IMR-90 (cell line): ENCODE measurements around the gene MCF2L. TPM values are rescaled to one million over a fixed set of nuclear protein-coding genes. Genes with fewer than 3 reads are reported as not detected.

Experiments
- ATAC-seq: fragments of 200-7000 bp; cut with Tn5 transposase; 2 replicates; pipeline ENCODE4 v1.9.1; 2020; ENCODE audit warnings: low read depth, mild to moderate bottlenecking, moderate library complexity
- BruUV-seq: library from RNA; stranded (reverse); fragments of 400-500 nt; replicated peaks from 2 replicates; lab custom pipeline; 2021; lab: Mats Ljungman, UMichigan
- CTCF ChIA-PET: fragments of 300-600 bp; formaldehyde crosslinking; extraction: SDS; loops from one replicate; lab custom pipeline; 2021; ENCODE audit warnings: antibody characterized with exemption; lab: Yijun Ruan, JAX
- POLR2A ChIA-PET: fragments of 300-600 bp; sonication (Branson Sonifier 250); formaldehyde crosslinking; loops from one replicate; lab custom pipeline; 2022; ENCODE audit warnings: antibody characterized with exemption; ENCODE audit not compliant: unreplicated experiment; lab: Charles Lee
- DNase-seq: peaks from one replicate; pipeline ENCODE4 v3.0.0; 2013
- H2AFZ ChIP-seq: replicated peaks from 2 replicates; pipeline ENCODE3; 2013; ENCODE audit warnings: low read length, mild to moderate bottlenecking; ENCODE audit not compliant: poor library complexity
- H2AK5ac ChIP-seq: 2 replicates; pipeline ENCODE4 v1.6.1; 2013; ENCODE audit warnings: low read depth, low read length, inconsistent platforms
- H2AK9ac ChIP-seq: replicated peaks from 2 replicates; pipeline ENCODE3; 2013; ENCODE audit warnings: mild to moderate bottlenecking, low read depth, low read length, moderate library complexity; ENCODE audit not compliant: poor library complexity
- H2BK120ac ChIP-seq: 2 replicates; pipeline ENCODE4 v1.6.1; 2013; ENCODE audit warnings: low read depth, low read length, inconsistent platforms
- H2BK15ac ChIP-seq: 3 replicates; pipeline ENCODE4 v1.6.1; 2013; ENCODE audit warnings: low read depth, low read length, inconsistent platforms
- H2BK20ac ChIP-seq: 2 replicates; pipeline ENCODE4 v1.6.1; 2013; ENCODE audit warnings: low read depth, mild to moderate bottlenecking, inconsistent platforms, low read length, moderate library complexity
- H2BK5ac ChIP-seq: 2 replicates; pipeline ENCODE4 v1.6.1; 2013; ENCODE audit warnings: mild to moderate bottlenecking, low read depth, low read length, inconsistent platforms; ENCODE audit not compliant: poor library complexity, severe bottlenecking
- H3K14ac ChIP-seq: replicated peaks from 2 replicates; pipeline ENCODE4 v1.6.1; 2013; ENCODE audit warnings: low read depth, low read length, inconsistent platforms
- H3K18ac ChIP-seq: 2 replicates; pipeline ENCODE4 v1.6.1; 2013; ENCODE audit warnings: low read depth, low read length, control low read depth
- H3K23ac ChIP-seq: 2 replicates; pipeline ENCODE4 v1.6.1; 2013; ENCODE audit warnings: low read depth, low read length, inconsistent platforms
- H3K27ac ChIP-seq: 2 replicates; pipeline ENCODE4 v1.5.1; 2013; ENCODE audit warnings: mild to moderate bottlenecking, control low read depth, low read length; ENCODE audit not compliant: insufficient read depth
- H3K27me3 ChIP-seq: 2 replicates; pipeline ENCODE4 v1.6.1; 2013; ENCODE audit warnings: low read length; ENCODE audit not compliant: control insufficient read depth, insufficient read depth
- H3K36me3 ChIP-seq: 2 replicates; pipeline ENCODE4 v1.6.1; 2013; ENCODE audit warnings: low read length, mixed read lengths; ENCODE audit not compliant: control insufficient read depth, insufficient read depth
- H3K4ac ChIP-seq: 2 replicates; pipeline ENCODE4 v1.6.1; 2013; ENCODE audit warnings: low read depth, low read length, inconsistent platforms
- H3K4me1 ChIP-seq: 2 replicates; pipeline ENCODE4 v1.6.1; 2013; ENCODE audit warnings: low read length, mixed read lengths; ENCODE audit not compliant: control insufficient read depth, insufficient read depth
- H3K4me2 ChIP-seq: 2 replicates; pipeline ENCODE4 v1.6.1; 2013; ENCODE audit warnings: low read depth, mild to moderate bottlenecking, control low read depth, low read length, moderate library complexity
- H3K4me3 ChIP-seq: 2 replicates; pipeline ENCODE4 v1.5.1; 2013; ENCODE audit warnings: low read depth, mild to moderate bottlenecking, control low read depth, low read length, moderate library complexity; ENCODE audit not compliant: insufficient read depth
- H3K56ac ChIP-seq: 2 replicates; pipeline ENCODE4 v1.6.1; 2013; ENCODE audit warnings: low read length, inconsistent platforms; ENCODE audit not compliant: insufficient read depth; ENCODE audit errors: extremely low read depth
- H3K79me1 ChIP-seq, 2 experiments: 2 replicates each; pipeline ENCODE4 v1.6.1; 2013; ENCODE audit warnings: low read length in 2 of 2, inconsistent platforms in 1 of 2, low read depth in 1 of 2
- H3K9ac ChIP-seq: 2 replicates; pipeline ENCODE4 v1.6.1; 2013; ENCODE audit warnings: low read depth, low read length, control low read depth
- H3K9me1 ChIP-seq: 2 replicates; pipeline ENCODE4 v1.6.1; 2013; ENCODE audit warnings: low read length, inconsistent platforms; ENCODE audit not compliant: insufficient read depth
- H3K9me3 ChIP-seq: 2 replicates; pipeline ENCODE4 v1.6.1; 2013; ENCODE audit warnings: low read length; ENCODE audit not compliant: control insufficient read depth, insufficient read depth
- H4K20me1 ChIP-seq: 2 replicates; pipeline ENCODE4 v1.6.1; 2013; ENCODE audit warnings: low read length, inconsistent platforms; ENCODE audit not compliant: insufficient read depth
- H4K5ac ChIP-seq: 2 replicates; pipeline ENCODE4 v1.6.1; 2013; ENCODE audit warnings: mild to moderate bottlenecking, low read depth, low read length, control low read depth
- H4K8ac ChIP-seq, 2 experiments: 2 replicates each; pipeline ENCODE4 v1.6.1; 2013; ENCODE audit warnings: low read depth in 2 of 2, low read length in 2 of 2, control low read depth in 1 of 2, inconsistent platforms in 1 of 2
- H4K91ac ChIP-seq: 2 replicates; pipeline ENCODE4 v1.6.1; 2013; ENCODE audit warnings: low read depth, low read length, inconsistent platforms; ENCODE audit not compliant: insufficient read depth
- BHLHE40 ChIP-seq: fragments of 150-350 bp; IDR thresholded peaks from 2 replicates; pipeline ENCODE4 v1.6.1; 2016; ENCODE audit warnings: mild to moderate bottlenecking, low read depth, low read length
- CEBPB ChIP-seq: IDR thresholded peaks from 2 replicates; pipeline ENCODE4 v1.6.1; 2012; ENCODE audit warnings: low read depth, low read length, improper control_type of control experiment
- CHD1 ChIP-seq: IDR thresholded peaks from 2 replicates; pipeline ENCODE4 v1.6.1; 2012; ENCODE audit warnings: low read depth, low read length, improper control_type of control experiment
- FOS ChIP-seq: fragments of 150-350 bp; IDR thresholded peaks from 2 replicates; pipeline ENCODE4 v1.6.1; 2016; ENCODE audit warnings: low read depth, low read length
- MAFK ChIP-seq: IDR thresholded peaks from 2 replicates; pipeline ENCODE4 v1.6.1; 2012; ENCODE audit warnings: low read depth, low read length, improper control_type of control experiment
- MAZ ChIP-seq: IDR thresholded peaks from 2 replicates; pipeline ENCODE4 v1.6.1; 2012; ENCODE audit warnings: low read depth, mild to moderate bottlenecking, low read length, improper control_type of control experiment, moderate library complexity, borderline replicate concordance
- MXI1 ChIP-seq: IDR thresholded peaks from 2 replicates; pipeline ENCODE4 v1.6.1; 2012; ENCODE audit warnings: low read depth, mild to moderate bottlenecking, low read length, moderate library complexity, borderline replicate concordance
- NFE2L2 ChIP-seq: fragments of 150-350 bp; IDR thresholded peaks from 2 replicates; pipeline ENCODE4 v1.6.1; 2016; ENCODE audit warnings: low read depth, mild to moderate bottlenecking, low read length
- POLR2A ChIP-seq: IDR thresholded peaks from 2 replicates; pipeline ENCODE4 v1.6.1; 2012; ENCODE audit warnings: mild to moderate bottlenecking, low read depth, low read length
- RAD21 ChIP-seq: IDR thresholded peaks from 2 replicates; pipeline ENCODE4 v1.6.1; 2012; ENCODE audit warnings: low read length, improper control_type of control experiment
- RCOR1 ChIP-seq: IDR thresholded peaks from 2 replicates; pipeline ENCODE4 v1.6.1; 2012; ENCODE audit warnings: mild to moderate bottlenecking, low read length, improper control_type of control experiment; ENCODE audit not compliant: insufficient replicate concordance
- RFX5 ChIP-seq: IDR thresholded peaks from 2 replicates; pipeline ENCODE4 v1.8.0; 2012; ENCODE audit warnings: low read depth, mild to moderate bottlenecking, low read length, moderate library complexity
- SMC3 ChIP-seq: fragments of 150-350 bp; IDR thresholded peaks from 2 replicates; pipeline ENCODE4 v1.6.1; 2016; ENCODE audit warnings: low read depth, mild to moderate bottlenecking, antibody characterized with exemption, low read length, moderate library complexity
- WGBS, 2 experiments: methylation state at CpG; one replicate each; pipeline versions ENCODE4 v1.1.5 to v1.1.7; 2013; ENCODE audit warnings: missing lambda C conversion rate in 2 of 2; ENCODE audit not compliant: insufficient read length in 1 of 2; ENCODE audit errors: extremely low coverage in 2 of 2; 5-methylcytosine and 5-hydroxymethylcytosine counted together
- dilution Hi-C: fragments of 300-500 bp; cut with HindIII; formaldehyde crosslinking; loops from one replicate; pipeline ENCODE4 v1.14.3; 2018; ENCODE audit warnings: low sequenced_read_pairs; ENCODE audit not compliant: unreplicated experiment
- in situ Hi-C: fragments of 300-500 bp; cut with MboI; formaldehyde crosslinking; loops from 3 replicates; pipeline ENCODE4 v1.14.3; 2019; ENCODE audit warnings: low sequenced_read_pairs, inconsistent platforms, mixed read lengths
- intact Hi-C: fragments of 100-400 bp; cut with micrococcal nuclease; formaldehyde crosslinking; loops from 2 replicates; pipeline ENCODE4 v1.10.0; 2022
- polyA plus RNA-seq, 3 experiments: library from polyadenylated mRNA; depleted of rRNA; stranded (reverse); fragments of >200 nt; gene quantifications; 2 replicates each; pipeline ENCODE4 v1.2.3, GENCODE V29; 2012; ENCODE audit warnings: low replicate concordance in 1 of 3
- total RNA-seq: library from RNA; depleted of rRNA; stranded (reverse); fragments of >200 nt; gene quantifications from 2 replicates; pipeline ENCODE4 v1.2.3, GENCODE V29; 2012
- TF ChIP-seq, protein P1 (sequence below): fragments of 150-350 bp; IDR thresholded peaks from 2 replicates; pipeline ENCODE4 v1.6.1; 2016; ENCODE audit warnings: low read depth, mild to moderate bottlenecking, low read length, moderate library complexity, borderline replicate concordance
- TF ChIP-seq, protein P2 (sequence below): fragments of 150-350 bp; IDR thresholded peaks from 2 replicates; pipeline ENCODE4 v1.6.1; 2017; ENCODE audit warnings: mild to moderate bottlenecking, antibody characterized with exemption, low read length, low read depth

Gene MCF2L
- total and polyA plus RNA-seq, 2 of the 4 experiments (the other 2 are of a cell fraction): 0.18 TPM; not detected in 1

DNA sequence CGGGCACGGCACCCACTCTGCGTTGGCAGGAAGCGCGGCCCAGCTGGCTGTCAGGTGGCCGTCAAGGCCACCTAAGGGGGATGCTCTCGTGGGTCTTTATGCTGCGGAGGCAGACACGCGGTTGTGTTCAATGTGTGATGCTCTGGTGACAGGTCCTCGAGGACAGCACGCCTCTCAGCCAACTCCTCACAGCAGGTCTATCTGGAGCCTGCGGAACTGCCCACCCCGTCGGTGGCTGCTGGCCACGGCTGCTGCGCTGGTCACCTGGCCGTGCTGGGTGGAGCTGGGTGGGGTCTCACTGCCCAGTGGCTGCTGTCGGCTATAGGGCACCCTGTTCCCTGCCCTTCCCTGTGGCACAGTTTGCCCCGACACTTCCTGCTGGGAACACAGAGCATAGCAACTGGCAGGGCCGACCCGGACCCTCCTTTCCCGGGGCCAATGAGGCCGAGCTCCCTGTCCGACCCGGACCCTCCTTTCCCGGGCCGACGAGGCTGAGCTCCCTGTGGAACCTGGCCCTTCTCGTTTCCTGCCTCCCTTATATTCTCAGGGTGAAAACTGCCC is 122.3 kb downstream of the MCF2L start:
- no peak overlapping the region for H3K4me3 ChIP-seq
- intact Hi-C loops: no loop called here
- TF ChIP-seq MXI1 (no peak), MAZ (no peak), FOS (no peak), RFX5 (no peak), BHLHE40 (no peak), CHD1 (no peak), RAD21 (no peak), MAFK (no peak), SMC3 (no peak), POLR2A (no peak), CEBPB (no peak), RCOR1 (no peak), NFE2L2 (no peak)
- TF ChIP-seq, protein P1, sequence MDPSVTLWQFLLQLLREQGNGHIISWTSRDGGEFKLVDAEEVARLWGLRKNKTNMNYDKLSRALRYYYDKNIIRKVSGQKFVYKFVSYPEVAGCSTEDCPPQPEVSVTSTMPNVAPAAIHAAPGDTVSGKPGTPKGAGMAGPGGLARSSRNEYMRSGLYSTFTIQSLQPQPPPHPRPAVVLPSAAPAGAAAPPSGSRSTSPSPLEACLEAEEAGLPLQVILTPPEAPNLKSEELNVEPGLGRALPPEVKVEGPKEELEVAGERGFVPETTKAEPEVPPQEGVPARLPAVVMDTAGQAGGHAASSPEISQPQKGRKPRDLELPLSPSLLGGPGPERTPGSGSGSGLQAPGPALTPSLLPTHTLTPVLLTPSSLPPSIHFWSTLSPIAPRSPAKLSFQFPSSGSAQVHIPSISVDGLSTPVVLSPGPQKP: no peak
- TF ChIP-seq, protein P2, sequence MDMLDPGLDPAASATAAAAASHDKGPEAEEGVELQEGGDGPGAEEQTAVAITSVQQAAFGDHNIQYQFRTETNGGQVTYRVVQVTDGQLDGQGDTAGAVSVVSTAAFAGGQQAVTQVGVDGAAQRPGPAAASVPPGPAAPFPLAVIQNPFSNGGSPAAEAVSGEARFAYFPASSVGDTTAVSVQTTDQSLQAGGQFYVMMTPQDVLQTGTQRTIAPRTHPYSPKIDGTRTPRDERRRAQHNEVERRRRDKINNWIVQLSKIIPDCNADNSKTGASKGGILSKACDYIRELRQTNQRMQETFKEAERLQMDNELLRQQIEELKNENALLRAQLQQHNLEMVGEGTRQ: no peak
- no peak overlapping the region for H4K91ac ChIP-seq
- H2BK15ac ChIP-seq: no peak overlapping the region
- no peaks in the 10 kb centered on the region for H3K9me1 ChIP-seq
- H4K5ac ChIP-seq: no peak overlapping the region
- ChIA-PET POLR2A (no interaction called here), CTCF (no interaction called here)
- no peak overlapping the region for H3K14ac ChIP-seq
- no peak for ATAC-seq
- in situ Hi-C loops: no loop called here
- no TSS peak for BruUV-seq
- no peak overlapping the region for H4K8ac ChIP-seq
- no peaks in the 10 kb centered on the region for H3K9me3 ChIP-seq
- H2AK5ac ChIP-seq: no peak overlapping the region
- H2BK120ac ChIP-seq: no peak overlapping the region
- H3K18ac ChIP-seq: no peak overlapping the region
- dilution Hi-C loops: no loop called here
- H3K27ac ChIP-seq: no peak overlapping the region
- no peak overlapping the region for H3K56ac ChIP-seq
- H3K4me2 ChIP-seq: no peak overlapping the region
- 82% methylated on average over 9 of the region's 30 CpGs; no CpG with 5 or more reads in 1 of the 2 experiments for WGBS, 2 experiments
- H3K23ac ChIP-seq: no peak overlapping the region
- no peaks in the 10 kb centered on the region for H3K4me1 ChIP-seq
- no peak overlapping the region for H2AK9ac ChIP-seq
- H3K4ac ChIP-seq: no peak overlapping the region
- peaks cover 57% of the 10 kb centered on the region for H3K27me3 ChIP-seq
- H3K36me3 ChIP-seq: no peaks in the 10 kb centered on the region
- H2BK20ac ChIP-seq: no peak overlapping the region
- H4K20me1 ChIP-seq: no peaks in the 10 kb centered on the region
- no peak overlapping the region for H2BK5ac ChIP-seq
- no peaks in the 10 kb centered on the region for H3K79me1 ChIP-seq
- H3K9ac ChIP-seq: no peak overlapping the region
- H2AFZ ChIP-seq: no peak overlapping the region
- DNase-seq: no peak
